Brain microvascular endothelial cell (primary cell): ENCODE measurements around the gene ZNF77.
"Not testable (repeated sequence)": the region's sequence is repeated elsewhere in the genome, so short reads cannot be mapped to it uniquely, and the experiment has no call there.

ENCODE experiments used
- DNase-seq: peaks from one replicate; pipeline ENCODE4 v3.0.0-alpha.2; 2020
- H3K27ac ChIP-seq: fragments of 250-450 bp; sonication (Bioruptor Pico); 2 replicates; pipeline ENCODE4 v1.5.1; 2020; ENCODE audit warnings: mild to moderate bottlenecking, moderate library complexity
- H3K27me3 ChIP-seq: fragments of 250-450 bp; sonication (Bioruptor Pico); replicated peaks from 2 replicates; pipeline ENCODE4 v1.5.1; 2020; ENCODE audit warnings: mild to moderate bottlenecking
- H3K36me3 ChIP-seq: fragments of 250-450 bp; sonication (Bioruptor Pico); replicated peaks from 2 replicates; pipeline ENCODE4 v1.5.1; 2020; ENCODE audit warnings: mild to moderate bottlenecking
- H3K4me3 ChIP-seq: 2 replicates; pipeline ENCODE4 v1.5.1; 2011; ENCODE audit warnings: low read depth, mild to moderate bottlenecking, control low read depth, low read length, moderate library complexity
- CTCF ChIP-seq: IDR thresholded peaks from 2 replicates; pipeline ENCODE4 v1.5.1; 2011; ENCODE audit warnings: low read depth, mild to moderate bottlenecking, moderate library complexity, low read length, control low read depth, inconsistent platforms; ENCODE audit errors: missing control alignments
- in situ Hi-C: cut with HindIII; loops from 2 replicates; pipeline ENCODE4 v1.10.0; 2017; ENCODE audit warnings: low sequenced_read_pairs, low pct_ligation_motif_present

Gene ZNF77

GRCh38 chr19:2969104-2969504 is 24.3 kb upstream of the ZNF77 start:
- Histone ChIP-seq H3K4me3 (no peak overlapping the region), H3K27me3 (no peaks in the 10 kb centered on the region), H3K27ac (no peak overlapping the region), H3K36me3 (no peaks in the 10 kb centered on the region)
- TF ChIP-seq CTCF = no peak
- in situ Hi-C loops = no loop called here
- no peak for DNase-seq

- TF ChIP-seq CTCF = no peak
- no peaks in the 10 kb centered on the region for H3K27me3 ChIP-seq
- no peak overlapping the region for H3K4me3 ChIP-seq
- H3K27ac ChIP-seq = no peak overlapping the region
- no peaks in the 10 kb centered on the region for H3K36me3 ChIP-seq
- DNase-seq = no peak
- in situ Hi-C loops = no loop called here
Measured at GRCh38 chr19:2967972-2968371, 23.2 kb upstream of the ZNF77 start.

GRCh38 chr19:2964874-2965273 is 20.1 kb upstream of the ZNF77 start:
- H3K27me3 ChIP-seq = no peaks in the 10 kb centered on the region
- no peak overlapping the region for H3K4me3 ChIP-seq
- no peaks in the 10 kb centered on the region for H3K36me3 ChIP-seq
- in situ Hi-C loops = no loop called here
- H3K27ac ChIP-seq = no peak overlapping the region
- no peak for TF ChIP-seq CTCF
- no peak for DNase-seq

- H3K27me3 ChIP-seq, H3K27ac ChIP-seq, H3K36me3 ChIP-seq, DNase-seq, H3K4me3 ChIP-seq, in situ Hi-C loops: not testable (repeated sequence)
Measured at GRCh38 chr19:2963631-2964030, 18.9 kb upstream of the ZNF77 start.

- no peak overlapping the region for H3K27ac ChIP-seq
- no peak overlapping the region for H3K4me3 ChIP-seq
- in situ Hi-C loops = no loop called here
- no peaks in the 10 kb centered on the region for H3K27me3 ChIP-seq
- no peak for DNase-seq
- no peaks in the 10 kb centered on the region for H3K36me3 ChIP-seq
- no peak for TF ChIP-seq CTCF
Measured at GRCh38 chr19:2963122-2963521, 18.4 kb upstream of the ZNF77 start.

- Histone ChIP-seq H3K27ac (no peak overlapping the region), H3K36me3 (no peaks in the 10 kb centered on the region), H3K27me3 (no peaks in the 10 kb centered on the region), H3K4me3 (no peak overlapping the region)
- in situ Hi-C loops = no loop called here
- DNase-seq = peak; percentile 74
- TF ChIP-seq CTCF = peak; percentile 69
Measured at GRCh38 chr19:2962018-2962670, 17.4 kb upstream of the ZNF77 start.
